HEK293 (cell line): ENCODE data around the gene MAP3K5.

Source experiments
- CTCF ChIP-seq: fragments of 450-650 bp; formaldehyde crosslinking; IDR thresholded peaks from 2 replicates; pipeline ENCODE4 v1.5.1; 2016; ENCODE audit warnings: missing biosample characterization, missing genetic modification characterization
- PATZ1 ChIP-seq: fragments of 450-650 bp; formaldehyde crosslinking; IDR thresholded peaks from 2 replicates; pipeline ENCODE4 v1.5.1; 2016; ENCODE audit warnings: missing biosample characterization, missing genetic modification characterization
- ZNF175 ChIP-seq: fragments of 450-650 bp; formaldehyde crosslinking; IDR thresholded peaks from 2 replicates; pipeline ENCODE4 v1.5.1; 2016; ENCODE audit warnings: missing biosample characterization, missing genetic modification characterization
- ZNF23 ChIP-seq: fragments of 450-650 bp; formaldehyde crosslinking; IDR thresholded peaks from 2 replicates; pipeline ENCODE4 v1.5.1; 2016; ENCODE audit warnings: missing biosample characterization, missing genetic modification characterization, borderline replicate concordance
- ZNF660 ChIP-seq: fragments of 450-650 bp; IDR thresholded peaks from 2 replicates; pipeline ENCODE4 v1.5.1; 2018; ENCODE audit warnings: missing biosample characterization, mild to moderate bottlenecking, missing genetic modification characterization
- ZSCAN30 ChIP-seq: fragments of 450-650 bp; IDR thresholded peaks from 2 replicates; pipeline ENCODE4 v1.5.1; 2018; ENCODE audit warnings: missing biosample characterization, mild to moderate bottlenecking, missing genetic modification characterization, moderate library complexity
- TF ChIP-seq, protein P1 (sequence below): fragments of 450-650 bp; formaldehyde crosslinking; IDR thresholded peaks from 2 replicates; pipeline ENCODE4 v1.5.1; 2017; ENCODE audit warnings: missing biosample characterization, mild to moderate bottlenecking, missing genetic modification characterization, moderate library complexity

GRCh38 chr6:136709429-136709828 lies 82.8 kb downstream of the MAP3K5 start:
- TF ChIP-seq ZNF23, result no peak
- no peak for TF ChIP-seq ZNF660 (tag by site-specific recombination)
- TF ChIP-seq ZNF175 (tag by site-specific recombination), result no peak
- TF ChIP-seq CTCF (tag by site-specific recombination), result no peak
- no peak for TF ChIP-seq PATZ1 (tag by site-specific recombination)
- TF ChIP-seq, protein P1, sequence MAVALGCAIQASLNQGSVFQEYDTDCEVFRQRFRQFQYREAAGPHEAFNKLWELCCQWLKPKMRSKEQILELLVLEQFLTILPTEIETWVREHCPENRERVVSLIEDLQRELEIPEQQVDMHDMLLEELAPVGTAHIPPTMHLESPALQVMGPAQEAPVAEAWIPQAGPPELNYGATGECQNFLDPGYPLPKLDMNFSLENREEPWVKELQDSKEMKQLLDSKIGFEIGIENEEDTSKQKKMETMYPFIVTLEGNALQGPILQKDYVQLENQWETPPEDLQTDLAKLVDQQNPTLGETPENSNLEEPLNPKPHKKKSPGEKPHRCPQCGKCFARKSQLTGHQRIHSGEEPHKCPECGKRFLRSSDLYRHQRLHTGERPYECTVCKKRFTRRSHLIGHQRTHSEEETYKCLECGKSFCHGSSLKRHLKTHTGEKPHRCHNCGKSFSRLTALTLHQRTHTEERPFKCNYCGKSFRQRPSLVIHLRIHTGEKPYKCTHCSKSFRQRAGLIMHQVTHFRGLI (tag by site-specific recombination), result no peak
- TF ChIP-seq ZSCAN30 (tag by site-specific recombination), result no peak
